OCI-LY1 (cell line): ENCODE results near the gene RAF1.

Source experiments
- H2AFZ ChIP-seq: fragments of 200-600 bp; sonication (generic), shearing (Covaris generic); 2 replicates; pipeline ENCODE4 v1.6.0; 2014; ENCODE audit warnings: antibody characterized with exemption, mild to moderate bottlenecking, low read length
- H3F3A ChIP-seq: fragments of 200-600 bp; sonication (generic), shearing (Covaris generic); 2 replicates; pipeline ENCODE4 v1.6.0; 2014; ENCODE audit warnings: mild to moderate bottlenecking, antibody characterized with exemption, low read length, moderate library complexity; ENCODE audit not compliant: insufficient read depth
- H3K27ac ChIP-seq: fragments of 200-600 bp; sonication (generic); 2 replicates; pipeline ENCODE4 v1.5.1; 2014; ENCODE audit warnings: low read length, mixed run types, mild to moderate bottlenecking, low read depth; ENCODE audit not compliant: poor library complexity, severe bottlenecking
- H3K27me3 ChIP-seq: fragments of 200-600 bp; sonication (generic); 2 replicates; pipeline ENCODE4 v1.6.0; 2014; ENCODE audit warnings: antibody characterized with exemption, mild to moderate bottlenecking, low read length, moderate library complexity; ENCODE audit not compliant: insufficient read depth
- H3K36me3 ChIP-seq: fragments of 200-600 bp; sonication (generic); 2 replicates; pipeline ENCODE4 v1.6.1; 2014; ENCODE audit warnings: mild to moderate bottlenecking, antibody characterized with exemption, low read length, moderate library complexity, mixed read lengths; ENCODE audit not compliant: insufficient read depth
- H3K4me1 ChIP-seq: fragments of 200-600 bp; sonication (generic); 2 replicates; pipeline ENCODE4 v1.5.1; 2014; ENCODE audit warnings: mild to moderate bottlenecking, low read length, moderate library complexity; ENCODE audit not compliant: insufficient read depth, severe bottlenecking
- H3K4me2 ChIP-seq: fragments of 200-600 bp; sonication (generic), shearing (Covaris generic); 2 replicates; pipeline ENCODE4 v1.6.1; 2014; ENCODE audit warnings: low read length
- H3K4me3 ChIP-seq: fragments of 200-600 bp; sonication (generic); 2 replicates; pipeline ENCODE4 v1.5.1; 2014; ENCODE audit warnings: low read length, low read depth, mild to moderate bottlenecking, mixed read lengths; ENCODE audit not compliant: poor library complexity, severe bottlenecking
- H3K79me2 ChIP-seq: fragments of 200-600 bp; shearing (Covaris generic); 2 replicates; pipeline ENCODE4 v1.6.1; 2016; ENCODE audit warnings: mixed run types, low read length, mixed read lengths; ENCODE audit not compliant: insufficient read depth
- H3K9ac ChIP-seq: fragments of 200-600 bp; sonication (generic), shearing (Covaris generic); 2 replicates; pipeline ENCODE4 v1.6.1; 2014; ENCODE audit warnings: mild to moderate bottlenecking, low read length, mixed read lengths
- H3K9me2 ChIP-seq: fragments of 200-600 bp; sonication (generic), shearing (Covaris generic); 2 replicates; pipeline ENCODE4 v1.6.1; 2014; ENCODE audit warnings: low read depth, mild to moderate bottlenecking, low read length, mixed read lengths
- H3K9me3 ChIP-seq: fragments of 200-600 bp; shearing (Covaris generic); 2 replicates; pipeline ENCODE4 v1.6.1; 2014; ENCODE audit warnings: low read length, mixed read lengths
- H4K20me1 ChIP-seq: fragments of 200-600 bp; sonication (generic), shearing (Covaris generic); 2 replicates; pipeline ENCODE4 v1.6.0; 2016; ENCODE audit warnings: mild to moderate bottlenecking, low read length; ENCODE audit not compliant: insufficient read depth
- CTCF ChIP-seq: fragments of 200-600 bp; sonication (generic), shearing (Covaris generic); IDR thresholded peaks from 2 replicates; pipeline ENCODE4 v1.5.1; 2017; ENCODE audit warnings: mild to moderate bottlenecking, antibody characterized with exemption, low read length, moderate library complexity, mixed read lengths
- EZH2 ChIP-seq: fragments of 200-600 bp; sonication (generic), shearing (Covaris generic); IDR thresholded peaks from 2 replicates; pipeline ENCODE4 v1.8.0; 2017; ENCODE audit warnings: borderline replicate concordance, mixed run types, mild to moderate bottlenecking, antibody characterized with exemption, low read length, moderate library complexity, mixed read lengths

Gene RAF1

GRCh38 chr3:12653747-12654146, 10.2 kb downstream of the RAF1 start:
- no peak overlapping the region for H3K9ac ChIP-seq
- peaks cover 4% of the 10 kb centered on the region for H4K20me1 ChIP-seq
- H3K9me2 ChIP-seq: no peaks in the 10 kb centered on the region
- peaks cover 6% of the 10 kb centered on the region for H3K4me1 ChIP-seq
- TF ChIP-seq EZH2: no peak
- TF ChIP-seq CTCF: no peak
- no peaks in the 10 kb centered on the region for H3K9me3 ChIP-seq
- H3K79me2 ChIP-seq: peaks cover 95% of the 10 kb centered on the region
- H3K27me3 ChIP-seq: no peaks in the 10 kb centered on the region
- no peaks in the 10 kb centered on the region; the same call in 1 of the 2 replicates for H3F3A ChIP-seq
- H3K4me3 ChIP-seq: no peak overlapping the region
- H3K4me2 ChIP-seq: no peak overlapping the region
- H2AFZ ChIP-seq: no peak overlapping the region
- peaks cover 22% of the 10 kb centered on the region for H3K36me3 ChIP-seq
- no peak overlapping the region for H3K27ac ChIP-seq

GRCh38 chr3:12648384-12648959, 15.4 kb downstream of the RAF1 start:
- Histone ChIP-seq H3K79me2 (peaks cover 91% of the 10 kb centered on the region), H4K20me1 (peaks cover 4% of the 10 kb centered on the region; the same call in 1 of the 2 replicates), H3K9me2 (no peaks in the 10 kb centered on the region), H3K9me3 (no peaks in the 10 kb centered on the region), H2AFZ (no peak overlapping the region), H3K36me3 (peaks cover 7% of the 10 kb centered on the region; the same call in 1 of the 2 replicates), H3K9ac (no peak overlapping the region), H3K27ac (no peak overlapping the region), H3K4me3 (no peak overlapping the region), H3K27me3 (no peaks in the 10 kb centered on the region), H3K4me1 (peaks cover 15% of the 10 kb centered on the region), H3F3A (no peaks in the 10 kb centered on the region), H3K4me2 (no peak overlapping the region)
- TF ChIP-seq CTCF (no peak), EZH2 (no peak)

GRCh38 chr3:12644331-12644937, 19.5 kb downstream of the RAF1 start:
- no peak overlapping the region for H3K4me3 ChIP-seq
- no peaks in the 10 kb centered on the region for H3K27me3 ChIP-seq
- peaks cover 16% of the 10 kb centered on the region for H3K36me3 ChIP-seq
- peaks cover 15% of the 10 kb centered on the region for H3K4me1 ChIP-seq
- no peak overlapping the region for H2AFZ ChIP-seq
- no peak overlapping the region for H3K27ac ChIP-seq
- no peaks in the 10 kb centered on the region for H3K9me2 ChIP-seq
- no peaks in the 10 kb centered on the region for H4K20me1 ChIP-seq
- no peaks in the 10 kb centered on the region for H3F3A ChIP-seq
- no peak overlapping the region for H3K4me2 ChIP-seq
- TF ChIP-seq CTCF: no peak
- no peak for TF ChIP-seq EZH2
- H3K79me2 ChIP-seq: peaks cover 80% of the 10 kb centered on the region
- H3K9me3 ChIP-seq: no peaks in the 10 kb centered on the region
- H3K9ac ChIP-seq: no peak overlapping the region
